NCI-H345 (cell line): Measurements from ENCODE around the gene TMPRSS4.
"Not testable (repeated sequence)": the region's sequence is repeated elsewhere in the genome, so short reads cannot be mapped to it uniquely, and the experiment has no call there.

ENCODE experiments used
- DNase-seq: peaks from one replicate; lab custom pipeline; 2025; lab: John Stamatoyannopoulos, UW

The TMPRSS4 gene

DNA sequence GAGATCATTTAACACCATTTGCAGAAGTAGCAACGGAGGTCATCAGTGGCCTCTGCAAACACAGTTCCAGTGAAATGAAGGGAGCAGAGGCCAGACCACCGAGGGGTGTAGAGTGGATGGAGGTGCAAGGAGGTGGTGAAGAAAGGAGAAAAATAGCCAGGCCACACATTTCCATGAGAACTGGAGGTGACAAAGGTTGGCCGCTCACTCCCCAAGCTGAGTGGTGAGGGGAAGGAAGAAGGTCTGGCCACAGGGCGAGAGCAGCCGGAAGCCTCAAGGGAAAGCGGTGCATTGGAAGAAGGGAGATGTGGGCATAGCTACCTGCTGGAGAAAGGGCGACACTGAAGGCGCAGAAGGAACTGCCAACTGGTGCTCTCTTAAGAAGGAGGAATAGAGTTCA is 20.1 kb upstream of the TMPRSS4 start:
- no peak for DNase-seq

DNA sequence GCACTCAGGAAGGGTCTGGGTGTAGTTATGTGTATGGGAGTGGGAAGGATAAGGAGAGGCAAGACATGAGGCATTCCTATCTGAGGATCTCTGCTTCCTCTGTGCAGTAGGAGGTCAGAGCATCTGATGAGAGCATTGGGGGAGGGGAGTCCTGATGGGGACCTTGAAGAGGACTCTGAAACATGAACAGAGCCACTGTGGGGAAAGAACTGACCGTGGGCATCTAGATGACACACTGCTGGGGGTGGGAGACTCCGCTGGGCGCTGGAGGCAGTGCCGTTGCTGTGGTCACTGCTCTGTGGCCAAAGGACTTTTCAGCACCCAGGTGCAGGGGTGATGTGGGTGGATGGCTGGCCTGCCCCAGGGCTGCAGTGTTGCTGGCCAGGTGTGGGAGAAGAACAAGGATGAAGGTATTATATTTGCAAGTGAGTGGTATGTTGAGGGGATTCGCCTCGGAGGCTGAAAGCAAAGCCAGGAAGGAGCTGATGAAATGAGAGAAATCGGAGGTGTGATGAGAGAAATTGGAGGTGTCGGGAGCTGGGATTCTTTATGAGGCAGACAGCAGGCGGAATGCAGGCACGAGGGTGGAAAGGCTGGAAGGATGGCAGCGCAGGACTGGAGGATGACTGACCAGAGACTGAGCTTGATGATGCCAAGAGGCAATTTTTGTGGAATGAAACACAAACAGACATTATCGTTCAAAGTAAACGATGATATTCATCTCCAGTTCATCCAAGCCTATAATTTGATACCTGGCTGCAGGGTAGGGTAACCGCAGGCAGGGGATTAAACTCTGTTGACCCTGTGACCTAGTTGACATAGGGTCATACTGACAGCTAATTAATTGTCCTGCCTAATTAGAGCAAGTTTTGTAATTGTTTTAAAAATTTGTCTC is 19.4 kb upstream of the TMPRSS4 start:
- no peak for DNase-seq

DNA sequence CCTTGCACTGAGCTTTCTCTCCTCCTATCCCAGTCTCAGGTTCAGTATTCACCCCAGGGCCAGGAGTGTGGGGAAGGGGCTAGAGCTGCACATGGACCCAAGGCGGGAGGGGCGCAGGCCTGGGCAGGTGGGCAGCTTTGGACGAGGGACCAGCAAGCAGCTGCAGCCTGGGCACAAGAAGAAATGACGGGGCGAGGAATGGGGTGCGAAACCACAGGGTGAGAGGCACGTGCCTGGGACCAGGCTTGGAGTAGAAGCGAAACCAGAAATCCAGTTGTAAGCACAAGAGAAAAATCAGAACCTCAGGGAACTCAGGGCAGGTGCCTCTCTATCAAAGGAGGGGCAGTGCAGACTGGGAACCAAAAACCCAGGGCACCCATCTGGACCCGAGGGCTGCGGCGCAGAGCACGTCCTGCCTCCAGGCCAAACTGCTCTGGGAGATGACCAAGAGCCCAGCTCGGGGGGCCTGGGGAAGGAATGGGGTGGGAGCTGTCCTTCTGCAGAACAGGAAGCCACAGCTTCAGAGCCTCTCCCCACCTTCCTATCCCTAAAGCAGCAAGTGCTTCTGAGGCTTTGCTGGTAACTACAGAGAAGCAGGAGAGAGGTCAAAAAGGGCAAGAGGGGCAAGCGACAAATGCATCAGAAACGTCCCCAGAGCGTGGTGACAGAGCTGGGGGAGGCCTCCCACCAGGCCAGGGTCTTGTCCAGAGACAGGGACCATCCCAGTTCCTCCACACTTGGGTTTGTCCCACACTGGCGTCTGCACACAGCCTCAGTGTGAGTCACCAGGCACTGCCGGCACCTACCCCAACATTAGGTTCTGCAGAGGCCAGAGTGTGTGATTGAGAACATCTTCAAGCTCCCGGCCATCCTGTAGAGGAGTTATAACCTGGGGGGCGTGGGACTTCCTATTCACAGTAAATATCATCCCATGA is 18.3 kb upstream of the TMPRSS4 start:
- DNase-seq, result no peak

DNA sequence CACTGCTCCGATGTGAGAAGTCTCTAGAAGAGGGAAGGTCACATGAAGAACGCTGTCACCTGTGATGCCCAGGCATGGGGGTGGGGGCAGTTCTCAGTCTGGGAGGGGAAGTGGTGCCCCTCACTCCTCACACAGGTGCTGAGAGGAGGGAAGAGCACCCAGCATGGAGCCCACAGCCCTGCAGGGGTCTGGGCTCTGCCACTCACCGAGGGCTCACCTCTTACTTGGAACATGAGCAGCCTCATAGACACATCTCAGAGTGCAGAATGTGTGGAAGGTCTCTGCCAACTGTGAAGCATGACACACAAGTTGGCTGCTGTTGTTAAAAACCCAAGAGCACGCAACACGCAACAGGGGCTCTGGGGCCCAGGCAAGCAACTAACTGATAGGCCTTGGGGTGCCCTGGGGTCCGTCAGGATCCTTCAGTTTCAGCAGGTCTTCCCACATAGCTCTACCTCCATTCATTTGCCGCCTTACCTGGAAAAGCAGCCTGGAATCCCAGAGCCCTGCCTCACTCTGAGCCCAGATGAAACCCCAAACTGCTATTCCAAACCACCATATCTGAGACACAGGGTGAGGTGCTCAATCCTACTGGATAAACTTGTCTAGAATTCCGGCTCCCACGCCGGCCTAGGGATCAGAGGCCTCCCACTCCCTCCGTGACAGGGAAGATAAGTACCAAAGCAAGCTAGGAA is 17.5 kb upstream of the TMPRSS4 start:
- no peak for DNase-seq

DNA sequence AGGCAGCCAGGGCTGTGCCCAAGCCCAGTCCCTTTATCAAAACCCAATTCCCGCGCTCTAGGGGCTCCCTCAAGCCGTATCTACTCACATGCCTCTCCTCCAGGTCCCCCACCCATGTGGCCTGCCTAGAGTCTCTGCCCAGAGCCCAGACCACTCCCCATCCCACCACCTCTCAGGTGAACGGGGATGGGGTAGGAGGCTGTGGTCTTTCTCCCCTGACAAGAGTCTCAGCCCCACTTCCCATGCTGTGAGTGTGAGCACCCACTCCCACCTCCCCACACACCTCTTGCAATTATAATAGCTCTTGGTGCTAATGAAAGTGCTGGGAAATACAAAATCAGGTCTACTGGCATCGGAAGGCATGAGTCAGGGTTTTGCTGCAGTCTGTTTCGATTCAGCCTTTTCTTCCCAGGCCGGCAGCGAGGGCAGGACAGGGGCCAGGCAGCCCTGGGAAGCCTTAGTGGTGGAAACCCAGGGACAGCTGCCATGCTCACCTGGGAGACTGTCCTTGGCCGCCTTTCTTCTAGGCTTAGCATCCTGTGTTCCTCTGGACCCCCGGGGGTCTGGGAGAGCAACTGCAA is 16.7 kb upstream of the TMPRSS4 start:
- no peak for DNase-seq

DNA sequence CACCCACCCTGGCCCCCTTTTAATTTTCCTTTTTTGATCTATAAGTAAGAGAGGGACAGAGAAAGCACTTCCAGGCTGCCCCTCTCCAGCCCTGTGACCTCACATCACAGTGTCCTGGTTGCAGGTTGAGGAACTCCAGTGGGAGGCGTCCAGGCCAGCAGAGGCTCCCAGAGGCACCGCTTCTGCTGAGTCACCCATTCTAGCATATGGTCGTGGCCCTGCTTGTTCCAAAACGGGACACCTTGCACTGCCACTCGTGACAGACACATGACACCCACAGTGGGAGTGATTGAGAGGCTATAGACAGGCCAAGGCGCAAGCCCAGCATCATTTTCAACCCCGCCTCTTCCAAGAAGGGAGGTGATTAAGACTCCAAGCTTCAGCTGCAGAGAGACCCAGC is 16.0 kb upstream of the TMPRSS4 start:
- DNase-seq, result no peak

DNA sequence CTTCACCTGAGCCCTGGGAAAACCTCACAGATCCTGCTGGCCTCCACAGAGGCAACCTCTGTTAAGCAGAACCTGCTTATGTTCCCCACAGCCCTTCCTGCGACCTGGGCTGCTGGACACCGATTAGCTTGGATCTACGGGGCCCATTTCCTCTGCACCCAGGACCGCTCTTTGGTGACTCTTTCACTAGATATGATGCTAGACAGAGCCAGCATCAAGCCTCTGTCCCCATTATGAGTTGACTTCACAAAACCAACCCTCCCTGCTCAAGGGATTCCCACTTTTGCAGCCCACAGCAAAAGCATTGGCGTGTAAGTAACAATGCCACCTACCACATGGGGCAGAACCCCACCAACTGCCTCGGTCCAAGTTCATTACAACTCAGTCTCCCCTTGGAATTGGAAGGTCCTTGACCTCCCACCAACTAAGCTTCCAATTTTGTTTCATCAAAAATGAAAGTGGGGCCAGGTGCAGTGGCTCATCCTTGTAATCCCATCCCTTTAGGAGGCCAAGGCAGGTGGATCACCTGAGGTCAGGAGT is 15.2 kb upstream of the TMPRSS4 start:
- DNase-seq, result no peak

DNA sequence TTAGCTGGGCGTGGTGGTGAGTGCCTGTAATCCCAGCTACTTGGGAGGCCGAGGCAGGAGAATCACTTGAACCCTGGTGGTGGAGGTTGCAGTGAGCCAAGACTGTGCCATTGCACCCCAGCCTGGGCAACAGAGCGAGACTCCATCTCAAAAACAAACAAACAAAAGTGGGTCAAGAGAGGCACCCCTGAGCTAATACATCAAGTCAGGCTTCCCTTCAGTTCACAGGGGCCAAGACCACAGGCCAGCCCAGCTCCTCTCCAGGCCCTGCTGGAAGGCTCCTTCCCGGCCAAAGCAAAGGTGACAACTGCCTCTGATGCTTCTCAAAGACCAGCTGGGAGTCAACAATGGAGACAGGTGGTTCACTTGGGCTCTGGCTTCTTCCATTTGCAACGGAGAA is 14.7 kb upstream of the TMPRSS4 start:
- not testable (repeated sequence) for DNase-seq

DNA sequence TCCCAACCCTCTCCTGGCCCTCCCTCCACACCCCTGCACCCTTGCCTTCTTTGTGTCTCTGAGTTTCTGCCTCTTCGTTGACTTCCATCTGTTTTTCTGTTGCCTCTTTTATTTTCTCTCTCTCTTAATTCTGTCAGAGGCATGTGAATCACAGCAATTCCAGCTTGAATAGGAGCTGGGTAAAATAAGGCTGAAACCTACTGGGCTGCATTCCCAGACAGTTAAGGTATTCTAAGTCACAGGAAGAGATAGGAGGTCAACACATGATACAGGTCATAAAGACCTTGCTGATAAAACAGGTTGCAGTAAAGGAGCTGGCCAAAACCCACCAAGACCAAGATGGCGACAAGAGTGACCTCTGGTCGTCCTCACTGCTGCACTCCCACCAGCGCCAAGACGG is 14.2 kb upstream of the TMPRSS4 start:
- not testable (repeated sequence) for DNase-seq

DNA sequence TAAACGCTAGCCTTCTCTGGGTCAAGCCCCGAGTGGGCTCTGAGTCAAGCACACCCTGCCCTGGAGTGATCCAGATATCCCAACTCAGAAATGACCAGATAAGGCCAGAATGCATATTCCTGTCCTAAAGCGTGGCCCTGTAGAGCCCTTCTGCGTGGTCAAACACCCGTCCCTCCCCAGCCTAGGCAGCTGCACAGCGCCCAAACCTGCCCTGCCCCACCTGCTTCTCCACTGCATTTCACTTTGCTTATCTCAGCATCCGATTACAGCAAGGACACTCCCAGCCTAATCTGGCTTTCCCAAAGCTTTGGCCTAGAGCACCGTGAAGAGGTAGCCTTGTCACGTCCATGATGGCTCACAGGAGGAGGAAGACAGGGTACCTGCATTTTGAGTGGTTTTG is 11.9 kb upstream of the TMPRSS4 start:
- no peak for DNase-seq

DNA sequence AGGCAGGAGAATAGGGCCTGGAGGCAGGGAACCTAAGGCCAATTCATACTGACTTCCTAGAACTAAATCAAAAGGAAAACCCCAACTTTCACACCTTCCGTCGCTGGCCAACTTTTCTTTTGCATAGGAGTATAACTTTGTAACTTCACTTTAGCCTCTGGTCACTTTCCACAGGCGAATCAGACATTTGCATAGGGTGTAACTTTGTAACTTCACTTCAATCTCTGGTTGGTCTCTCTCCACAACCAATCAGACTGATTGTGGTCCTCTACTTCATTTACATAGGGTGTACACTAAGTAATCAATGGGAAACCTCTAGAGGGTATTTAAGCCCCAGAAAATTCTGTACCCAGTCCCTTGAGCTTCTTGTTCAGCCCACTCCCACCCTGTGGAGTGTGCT is 11.5 kb upstream of the TMPRSS4 start:
- DNase-seq, result no peak

DNA sequence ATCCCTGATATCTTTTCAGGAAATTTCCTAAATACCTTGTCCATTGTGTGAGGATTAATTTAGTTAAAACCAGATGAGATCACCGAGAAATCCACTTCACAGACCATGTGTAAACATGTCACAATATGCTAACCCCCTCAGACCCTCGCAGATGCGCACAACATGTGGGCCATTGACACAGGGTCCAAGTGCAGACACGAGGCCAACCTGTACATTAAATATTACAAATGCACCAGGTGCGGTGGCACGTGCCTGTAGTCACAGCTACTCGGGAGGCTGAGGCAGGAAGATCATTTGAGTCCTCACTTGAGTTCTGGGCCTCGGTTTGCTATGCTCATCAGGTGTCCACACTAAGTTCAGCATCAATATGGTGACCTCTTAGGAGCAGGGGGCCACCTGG is 9.9 kb upstream of the TMPRSS4 start:
- DNase-seq, result no peak

DNA sequence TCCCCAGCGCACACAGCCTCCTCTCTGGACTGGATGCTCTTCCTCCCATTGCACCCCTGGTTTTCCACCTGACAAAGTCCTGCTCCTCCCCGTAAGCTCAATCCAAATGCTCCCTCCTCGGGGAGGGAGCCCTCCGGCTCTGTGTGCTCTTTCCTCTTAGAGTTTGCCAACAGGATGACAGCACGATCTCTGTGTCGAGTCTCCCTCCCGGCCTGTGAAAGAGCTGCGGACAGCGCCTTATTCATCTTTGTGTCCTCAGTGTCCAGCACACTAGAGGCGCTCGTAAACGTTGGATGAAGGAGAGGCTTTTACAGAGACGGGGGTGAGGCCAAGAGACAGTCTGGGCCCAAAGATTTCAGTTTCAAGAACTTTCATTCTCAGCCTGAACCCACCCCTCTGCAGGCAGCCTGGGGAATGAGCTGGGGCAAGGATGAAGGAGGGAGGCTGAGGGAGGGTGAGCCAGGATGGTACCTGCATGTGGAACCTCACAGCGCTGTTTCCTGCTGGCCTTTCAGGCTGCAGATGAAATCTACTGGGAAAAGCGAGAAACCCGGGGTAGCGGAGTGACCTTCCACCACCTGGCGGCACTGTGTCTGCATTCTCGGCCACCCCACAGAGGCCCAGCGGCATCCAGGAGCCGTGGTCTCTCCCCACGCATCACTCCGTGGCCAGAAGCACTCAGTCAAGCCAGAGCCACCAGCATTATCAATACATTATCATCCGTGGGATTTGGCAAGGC is 8.5 kb upstream of the TMPRSS4 start:
- no peak for DNase-seq

DNA sequence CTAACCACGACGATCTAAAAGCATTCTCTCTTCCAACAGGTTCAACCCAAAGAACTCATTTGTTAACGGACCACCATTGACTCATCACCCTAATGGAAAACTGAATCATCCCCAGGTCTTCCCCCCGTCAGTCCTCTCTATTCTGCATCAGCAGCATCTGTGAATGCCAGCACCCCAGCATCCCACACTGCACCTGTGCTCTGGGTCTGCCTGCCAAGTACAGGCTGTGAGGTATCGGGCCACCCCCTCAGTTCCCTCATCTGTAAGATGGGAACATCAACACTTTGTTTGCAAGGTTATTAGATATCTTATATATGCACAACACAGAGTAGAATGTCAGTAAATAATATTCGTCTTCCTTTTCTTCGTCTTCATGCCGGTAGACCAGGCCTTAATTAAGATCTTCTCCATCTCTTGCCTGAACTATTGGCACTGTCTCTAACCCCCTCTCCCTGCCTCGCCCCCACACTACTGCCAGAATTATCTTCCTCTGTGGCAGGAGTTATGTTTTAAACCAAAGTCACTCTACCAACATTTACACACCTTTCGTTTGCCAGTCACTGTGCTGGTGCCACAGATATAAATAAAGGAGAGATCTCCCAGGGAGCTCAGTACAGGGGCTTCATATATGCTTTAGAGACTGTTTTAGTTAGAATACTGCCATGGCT is 7.8 kb upstream of the TMPRSS4 start:
- no peak for DNase-seq

DNA sequence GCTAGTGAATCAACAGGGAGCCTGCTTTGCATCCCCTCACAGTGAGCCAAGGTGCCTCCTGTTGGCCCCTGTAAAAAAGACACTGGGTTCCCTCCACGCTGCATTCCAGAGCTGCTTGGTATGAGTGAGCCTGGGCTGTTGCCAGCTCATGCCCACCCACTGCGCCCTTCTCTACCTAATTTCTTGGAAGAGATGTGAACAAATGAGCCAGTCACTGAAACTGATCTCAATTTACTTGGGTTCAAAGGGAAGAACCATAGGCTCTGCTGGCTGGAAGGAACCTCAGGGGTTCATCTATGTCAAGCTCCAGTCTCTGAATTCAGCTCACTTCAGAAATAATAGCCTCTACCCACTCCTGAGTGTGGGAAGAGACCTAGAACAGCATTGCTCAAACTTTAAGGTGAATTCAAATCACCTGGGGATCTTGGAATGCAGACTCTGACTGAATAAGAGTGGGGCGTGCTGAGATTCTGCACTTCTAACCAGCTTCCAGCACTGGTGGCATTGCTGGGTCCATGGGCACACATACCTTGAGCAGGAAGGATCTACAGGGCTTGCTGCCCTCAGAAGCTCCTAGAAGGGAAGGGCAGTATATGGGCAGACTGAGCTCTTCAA is 5.4 kb upstream of the TMPRSS4 start:
- DNase-seq, result no peak

DNA sequence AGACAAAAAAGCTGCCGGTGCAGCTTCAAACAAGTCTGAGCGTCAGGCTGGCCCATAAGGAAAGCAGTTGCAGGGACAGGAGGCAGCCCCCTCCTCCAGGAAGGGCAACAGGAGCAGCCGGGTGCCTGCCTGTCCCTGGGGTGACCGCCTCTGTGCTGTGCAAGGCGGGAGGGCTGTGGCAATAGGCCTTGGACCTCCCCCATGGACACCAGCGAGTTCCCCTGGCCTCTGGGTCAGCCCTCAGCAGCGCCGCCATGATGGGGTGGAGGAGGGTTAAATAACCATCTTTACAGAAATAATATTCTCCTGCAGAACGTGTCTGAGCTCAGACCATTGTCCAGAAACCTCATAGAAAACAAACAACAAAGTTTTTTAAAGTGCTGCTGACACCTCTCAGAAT is 3.3 kb upstream of the TMPRSS4 start:
- no peak for DNase-seq

DNA sequence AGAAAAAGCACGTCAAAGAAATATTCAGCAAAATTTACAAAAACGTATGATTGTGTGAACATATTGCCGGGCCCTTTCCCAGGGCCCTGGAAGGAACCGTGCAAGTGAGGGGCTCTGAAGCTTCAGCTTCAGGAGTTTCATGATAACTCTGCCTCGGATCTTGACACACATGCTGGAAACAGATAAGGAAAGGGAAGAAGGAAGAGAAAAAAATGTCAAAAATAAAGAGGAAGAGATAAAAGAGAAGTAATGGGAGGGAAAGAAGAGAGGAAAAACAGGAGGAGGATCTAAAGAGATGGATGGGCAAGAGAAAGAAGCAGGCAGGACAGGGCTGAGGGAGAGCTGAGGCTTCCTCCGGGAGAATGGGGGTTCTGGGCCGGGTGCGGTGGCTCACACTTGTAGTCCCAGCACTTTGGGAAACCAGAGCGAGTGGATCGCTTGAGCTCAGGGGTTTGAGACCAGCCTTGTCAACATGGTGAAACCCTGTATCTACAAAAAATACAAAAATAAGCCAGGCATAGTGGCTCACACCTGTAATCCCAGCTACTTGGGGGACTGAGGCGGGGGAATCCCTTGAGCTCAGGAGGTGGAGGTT is 2.7 kb upstream of the TMPRSS4 start:
- no peak for DNase-seq

DNA sequence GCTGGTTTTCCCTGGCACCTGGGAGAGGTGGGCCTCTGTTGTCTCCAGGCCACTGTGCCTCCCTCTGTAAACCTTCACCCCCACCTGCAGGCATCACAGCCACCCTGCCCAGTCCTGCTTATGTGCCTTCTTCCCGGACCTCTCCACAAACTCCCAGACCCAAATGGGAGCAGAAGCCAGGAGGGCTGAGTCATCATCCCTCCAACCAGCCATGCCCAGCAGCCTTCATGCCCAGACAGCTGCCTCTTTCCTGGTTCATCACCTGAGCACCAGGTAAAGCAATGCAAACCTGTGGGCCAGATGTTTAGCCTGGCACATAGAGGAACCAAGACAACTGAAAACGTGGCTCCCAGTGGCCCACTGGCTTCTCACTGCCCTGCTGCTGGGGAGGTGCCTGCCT is 2.1 kb upstream of the TMPRSS4 start:
- no peak for DNase-seq

DNA sequence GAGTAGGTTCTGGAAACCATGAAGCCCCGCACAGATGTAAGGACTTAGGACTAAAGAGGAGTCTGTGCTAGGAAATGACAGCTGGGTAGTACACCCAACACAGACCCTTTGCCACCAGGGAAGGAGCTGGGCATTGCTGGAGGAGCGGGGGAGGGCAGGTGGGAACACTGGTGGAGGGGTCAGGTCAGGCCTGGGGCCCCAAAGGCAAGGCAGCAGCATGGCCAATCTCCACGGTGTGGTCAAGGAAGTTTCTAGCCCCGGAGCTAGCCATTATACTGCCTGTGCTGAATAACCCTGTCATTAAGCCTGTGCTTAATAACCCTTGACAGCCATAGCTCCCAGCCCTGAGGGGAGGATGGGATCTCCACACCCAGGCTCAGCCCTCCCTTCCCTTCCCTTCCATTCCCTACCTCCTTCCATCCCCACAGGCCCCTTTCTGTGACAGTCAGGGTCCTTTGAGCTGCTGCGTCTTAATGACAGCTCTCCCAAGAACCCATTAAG is 2.1 kb downstream of the TMPRSS4 start:
- no peak for DNase-seq
